A673 (cell line): ENCODE data around the gene SLC9A8. TPM values are rescaled to one million over a fixed set of nuclear protein-coding genes. Genes with fewer than 3 reads are reported as not detected.

Experiments used
- BruUV-seq: library from RNA; stranded (reverse); fragments of 400-500 nt; replicated peaks from 2 replicates; lab custom pipeline; 2021; lab: Mats Ljungman, UMichigan
- CTCF ChIA-PET: fragments of 300-600 bp; sonication (Branson Sonifier 250); formaldehyde crosslinking; loops from one replicate; lab custom pipeline; 2022; ENCODE audit warnings: antibody characterized with exemption; lab: Charles Lee
- POLR2A ChIA-PET: fragments of 300-600 bp; sonication (Branson Sonifier 250); formaldehyde crosslinking; loops from one replicate; lab custom pipeline; 2022; ENCODE audit warnings: antibody characterized with exemption; ENCODE audit not compliant: low non-redundant PET; lab: Charles Lee
- DNase-seq: peaks from one replicate; pipeline ENCODE4 v3.0.0-alpha.2; 2015; ENCODE audit warnings: low spot score
- H3K27ac ChIP-seq: fragments of 200-600 bp; sonication (generic); 2 replicates; pipeline ENCODE4 v1.5.1; 2016; ENCODE audit warnings: mixed run types, low read depth, mild to moderate bottlenecking, mixed read lengths, antibody characterized with exemption, low read length; ENCODE audit not compliant: poor library complexity, severe bottlenecking
- H3K27me3 ChIP-seq: fragments of 200-600 bp; sonication (generic); replicated peaks from 2 replicates; pipeline ENCODE4 v1.6.1; 2017; ENCODE audit warnings: mixed run types, low read depth, mild to moderate bottlenecking, mixed read lengths, antibody characterized with exemption, low read length; ENCODE audit not compliant: insufficient read depth, poor library complexity
- H3K36me3 ChIP-seq: fragments of 200-600 bp; sonication (generic); 2 replicates; pipeline ENCODE4 v1.6.1; 2016; ENCODE audit warnings: mixed run types, mild to moderate bottlenecking, mixed read lengths, antibody characterized with exemption, low read length; ENCODE audit not compliant: insufficient read depth, poor library complexity, severe bottlenecking
- H3K4me1 ChIP-seq: fragments of 200-600 bp; sonication (generic); 2 replicates; pipeline ENCODE4 v1.6.1; 2017; ENCODE audit warnings: mixed run types, mild to moderate bottlenecking, mixed read lengths, antibody characterized with exemption, low read length; ENCODE audit not compliant: insufficient read depth, poor library complexity, severe bottlenecking
- H3K4me3 ChIP-seq: fragments of 200-600 bp; sonication (generic); 2 replicates; pipeline ENCODE4 v1.5.1; 2016; ENCODE audit warnings: low read depth, mixed run types, mild to moderate bottlenecking, mixed read lengths, low read length; ENCODE audit not compliant: poor library complexity, severe bottlenecking
- H3K9me3 ChIP-seq: fragments of 200-600 bp; sonication (generic); 2 replicates; pipeline ENCODE4 v1.6.1; 2016; ENCODE audit warnings: mixed run types, low read depth, mild to moderate bottlenecking, mixed read lengths, antibody characterized with exemption, low read length; ENCODE audit not compliant: poor library complexity, severe bottlenecking
- EZH2 ChIP-seq: fragments of 200-600 bp; sonication (generic); IDR thresholded peaks from 2 replicates; pipeline ENCODE4 v1.6.1; 2017; ENCODE audit warnings: borderline replicate concordance, low read depth, mild to moderate bottlenecking, mixed read lengths, antibody characterized with exemption, low read length; ENCODE audit not compliant: poor library complexity, severe bottlenecking
- intact Hi-C: fragments of 100-400 bp; cut with micrococcal nuclease; formaldehyde crosslinking; loops from one replicate; pipeline ENCODE4 v1.10.0; 2022; ENCODE audit not compliant: unreplicated experiment
- total RNA-seq: library from RNA; stranded (reverse); gene quantifications from 2 replicates; pipeline ENCODE4 v1.2.3, GENCODE V29; 2021
- TF ChIP-seq, protein P1 (sequence below): fragments of 300-800, 200-600 bp; sonication (generic); conservative IDR thresholded peaks from 2 replicates; pipeline ENCODE4 v1.5.1; 2017; ENCODE audit warnings: low read depth, mild to moderate bottlenecking, antibody characterized with exemption, low read length, moderate library complexity, mixed read lengths

SLC9A8 gene
- total RNA-seq, 1 experiment from 2014 or later, result 9.8 TPM

DNA sequence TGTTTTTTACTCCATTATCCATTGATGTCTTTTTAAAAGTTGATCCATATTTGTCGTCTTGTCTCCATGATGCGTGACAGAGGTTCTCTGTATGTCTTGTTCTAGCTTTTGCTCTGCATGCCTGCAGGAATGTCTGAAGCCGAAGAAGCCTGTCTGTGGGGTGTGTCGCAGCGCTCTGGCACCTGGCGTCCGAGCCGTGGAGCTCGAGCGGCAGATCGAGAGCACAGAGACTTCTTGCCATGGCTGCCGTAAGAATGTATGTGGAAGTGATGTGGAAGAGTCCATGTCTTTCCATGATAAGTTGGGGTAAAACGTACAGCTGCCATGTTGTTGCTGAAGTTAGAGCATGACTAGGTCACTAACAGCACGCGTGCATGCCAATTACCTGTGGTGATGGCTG, 128.8 kb downstream of the SLC9A8 start:
- H3K36me3 ChIP-seq, result peaks cover 55% of the 10 kb centered on the region
- no peak overlapping the region for H3K27ac ChIP-seq
- intact Hi-C loops, result no loop called here
- no peaks in the 10 kb centered on the region for H3K27me3 ChIP-seq
- no peak overlapping the region for H3K4me3 ChIP-seq
- CTCF ChIA-PET, result interaction anchor here (0.6 kb wide), 1 partner anchor 246 kb away, joined by 3 read pairs; no protein-coding TSS in a partner anchor
- peaks cover 16% of the 10 kb centered on the region for H3K4me1 ChIP-seq
- DNase-seq, result no peak
- POLR2A ChIA-PET, result no interaction called here
- H3K9me3 ChIP-seq, result no peaks in the 10 kb centered on the region
- BruUV-seq, result no TSS peak
- no peak for TF ChIP-seq EZH2
- TF ChIP-seq, protein P1, sequence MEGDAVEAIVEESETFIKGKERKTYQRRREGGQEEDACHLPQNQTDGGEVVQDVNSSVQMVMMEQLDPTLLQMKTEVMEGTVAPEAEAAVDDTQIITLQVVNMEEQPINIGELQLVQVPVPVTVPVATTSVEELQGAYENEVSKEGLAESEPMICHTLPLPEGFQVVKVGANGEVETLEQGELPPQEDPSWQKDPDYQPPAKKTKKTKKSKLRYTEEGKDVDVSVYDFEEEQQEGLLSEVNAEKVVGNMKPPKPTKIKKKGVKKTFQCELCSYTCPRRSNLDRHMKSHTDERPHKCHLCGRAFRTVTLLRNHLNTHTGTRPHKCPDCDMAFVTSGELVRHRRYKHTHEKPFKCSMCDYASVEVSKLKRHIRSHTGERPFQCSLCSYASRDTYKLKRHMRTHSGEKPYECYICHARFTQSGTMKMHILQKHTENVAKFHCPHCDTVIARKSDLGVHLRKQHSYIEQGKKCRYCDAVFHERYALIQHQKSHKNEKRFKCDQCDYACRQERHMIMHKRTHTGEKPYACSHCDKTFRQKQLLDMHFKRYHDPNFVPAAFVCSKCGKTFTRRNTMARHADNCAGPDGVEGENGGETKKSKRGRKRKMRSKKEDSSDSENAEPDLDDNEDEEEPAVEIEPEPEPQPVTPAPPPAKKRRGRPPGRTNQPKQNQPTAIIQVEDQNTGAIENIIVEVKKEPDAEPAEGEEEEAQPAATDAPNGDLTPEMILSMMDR, result no peak

Other genes starting within 250 kb of the SLC9A8 start
- gene PTGIS, start 244.7 kb upstream of the SLC9A8 start, total RNA-seq, result not detected in 2 replicates
- 60.7 and 78.0 TPM in 2 replicates for gene B4GALT5, start 99.0 kb upstream of the SLC9A8 start, total RNA-seq
- 9.2 and 9.7 TPM in 2 replicates for gene SPATA2, start 102.7 kb downstream of the SLC9A8 start, total RNA-seq
- 83.6 and 90.0 TPM in 2 replicates for gene RNF114, start 123.6 kb downstream of the SLC9A8 start, total RNA-seq
- gene SNAI1, start 170.2 kb downstream of the SLC9A8 start, total RNA-seq, result 4.1 and 4.4 TPM in 2 replicates